ENCODE measurements around the gene FHIP1A. TPM values are rescaled to one million over a fixed set of nuclear protein-coding genes. Genes with fewer than 3 reads are reported as not detected.

FHIP1A gene
- total RNA-seq, 4 donors from 2014 or later: 34.7 to 143 (median 78.3) TPM

DNA sequence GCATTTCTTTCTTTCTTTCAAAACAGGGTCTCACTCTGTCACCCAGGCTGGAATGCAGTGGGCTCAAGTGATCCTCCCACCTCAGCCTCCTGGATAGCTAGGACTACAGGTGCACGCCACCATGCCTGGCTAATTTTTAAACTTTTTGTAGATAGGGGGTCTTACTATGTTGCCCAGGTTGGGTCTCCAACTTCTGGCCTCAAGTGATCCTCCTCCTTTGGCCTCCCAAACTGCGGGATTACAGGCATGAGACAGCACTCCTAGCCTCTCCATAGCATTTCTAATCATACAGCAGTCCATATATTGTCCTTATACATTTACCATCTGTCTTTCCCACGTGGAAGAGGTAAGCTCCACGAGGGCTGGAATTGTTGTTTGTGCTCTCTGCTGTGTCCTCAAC is 2.0 kb upstream of the FHIP1A start:
- H3K27ac ChIP-seq: peak overlapping the region in 2 of 4 donors; percentile 94 to 95
- H3K9me3 ChIP-seq: no peaks in the 10 kb centered on the region
- no peak for ATAC-seq
- no peaks in the 10 kb centered on the region for H3K27me3 ChIP-seq
- in situ Hi-C loops (cut with MboI; ENCODE audit: low sequenced_read_pairs in 4 of 4) (loop anchor here in 1 of 4 donors (25.0 kb wide), 1 partner anchor 255 kb away; no protein-coding TSS in a partner anchor), intact Hi-C loops (cut with DNase I; ENCODE audit: low total_unique reads) (loop anchor here (5.0 kb wide), 3 partner anchors 125 to 285 kb away; no protein-coding TSS in a partner anchor)
- no peak overlapping the region for H3K4me3 ChIP-seq
- H3K4me1 ChIP-seq: peaks cover 27 to 38% of the 10 kb centered on the region in 2 donors
- H3K36me3 ChIP-seq: no peaks in the 10 kb centered on the region
- TF ChIP-seq, protein P1, sequence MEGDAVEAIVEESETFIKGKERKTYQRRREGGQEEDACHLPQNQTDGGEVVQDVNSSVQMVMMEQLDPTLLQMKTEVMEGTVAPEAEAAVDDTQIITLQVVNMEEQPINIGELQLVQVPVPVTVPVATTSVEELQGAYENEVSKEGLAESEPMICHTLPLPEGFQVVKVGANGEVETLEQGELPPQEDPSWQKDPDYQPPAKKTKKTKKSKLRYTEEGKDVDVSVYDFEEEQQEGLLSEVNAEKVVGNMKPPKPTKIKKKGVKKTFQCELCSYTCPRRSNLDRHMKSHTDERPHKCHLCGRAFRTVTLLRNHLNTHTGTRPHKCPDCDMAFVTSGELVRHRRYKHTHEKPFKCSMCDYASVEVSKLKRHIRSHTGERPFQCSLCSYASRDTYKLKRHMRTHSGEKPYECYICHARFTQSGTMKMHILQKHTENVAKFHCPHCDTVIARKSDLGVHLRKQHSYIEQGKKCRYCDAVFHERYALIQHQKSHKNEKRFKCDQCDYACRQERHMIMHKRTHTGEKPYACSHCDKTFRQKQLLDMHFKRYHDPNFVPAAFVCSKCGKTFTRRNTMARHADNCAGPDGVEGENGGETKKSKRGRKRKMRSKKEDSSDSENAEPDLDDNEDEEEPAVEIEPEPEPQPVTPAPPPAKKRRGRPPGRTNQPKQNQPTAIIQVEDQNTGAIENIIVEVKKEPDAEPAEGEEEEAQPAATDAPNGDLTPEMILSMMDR (IDR thresholded peaks at IDR 0.05 in 4 of 5, conservative IDR thresholded peaks at IDR 0.05 in 1 of 5): no peak
- TF ChIP-seq POLR2A (IDR thresholded peaks at IDR 0.05): no peak
- no peak for DNase-seq

- DNase-seq: peak in 1 of 2 donors; percentile 49
- H3K4me3 ChIP-seq: peak overlapping the region; percentile 66 to 82 (median 72)
- H3K27me3 ChIP-seq: no peaks in the 10 kb centered on the region
- peak overlapping the region; percentile 92 to 96 (median 94) for H3K27ac ChIP-seq
- in situ Hi-C loops (cut with MboI; ENCODE audit: low sequenced_read_pairs in 4 of 4) (loop anchor here in 1 of 4 donors (25.0 kb wide), 1 partner anchor 255 kb away; no protein-coding TSS in a partner anchor), intact Hi-C loops (cut with DNase I; ENCODE audit: low total_unique reads) (loop anchor here (2.0 to 5.0 kb wide), 4 partner anchors 47 to 285 kb away; no protein-coding TSS in a partner anchor)
- peaks cover 26 to 36% of the 10 kb centered on the region in 2 donors for H3K4me1 ChIP-seq
- no peak for ATAC-seq
- H3K9me3 ChIP-seq: no peaks in the 10 kb centered on the region
- no peak for TF ChIP-seq POLR2A (IDR thresholded peaks at IDR 0.05)
- TF ChIP-seq, protein P1 (IDR thresholded peaks at IDR 0.05 in 4 of 5, conservative IDR thresholded peaks at IDR 0.05 in 1 of 5): no peak
- H3K36me3 ChIP-seq: no peaks in the 10 kb centered on the region
These were observed 1.3 kb upstream of the FHIP1A start for GRCh38 chr4:151407466-151408379.

GRCh38 chr4:151408380-151408629 is 671 bp upstream of the FHIP1A start:
- H3K4me1 ChIP-seq: peaks cover 26 to 40% of the 10 kb centered on the region in 2 donors
- ATAC-seq (no peak), DNase-seq (no peak)
- H3K27ac ChIP-seq: peak overlapping the region; percentile 92 to 96 (median 94)
- H3K36me3 ChIP-seq: no peaks in the 10 kb centered on the region
- H3K4me3 ChIP-seq: peak overlapping the region; percentile 66 to 82 (median 72)
- no peaks in the 10 kb centered on the region for H3K9me3 ChIP-seq
- intact Hi-C loops (cut with DNase I; ENCODE audit: low total_unique reads) (loop anchor here (2.0 to 5.0 kb wide), 4 partner anchors 46 to 284 kb away; no protein-coding TSS in a partner anchor), in situ Hi-C loops (cut with MboI; ENCODE audit: low sequenced_read_pairs in 4 of 4) (loop anchor here in 1 of 4 donors (25.0 kb wide), 1 partner anchor 254 kb away; no protein-coding TSS in a partner anchor)
- no peaks in the 10 kb centered on the region for H3K27me3 ChIP-seq
- TF ChIP-seq, protein P1 (IDR thresholded peaks at IDR 0.05 in 4 of 5, conservative IDR thresholded peaks at IDR 0.05 in 1 of 5): no peak
- no peak for TF ChIP-seq POLR2A (IDR thresholded peaks at IDR 0.05)

DNA sequence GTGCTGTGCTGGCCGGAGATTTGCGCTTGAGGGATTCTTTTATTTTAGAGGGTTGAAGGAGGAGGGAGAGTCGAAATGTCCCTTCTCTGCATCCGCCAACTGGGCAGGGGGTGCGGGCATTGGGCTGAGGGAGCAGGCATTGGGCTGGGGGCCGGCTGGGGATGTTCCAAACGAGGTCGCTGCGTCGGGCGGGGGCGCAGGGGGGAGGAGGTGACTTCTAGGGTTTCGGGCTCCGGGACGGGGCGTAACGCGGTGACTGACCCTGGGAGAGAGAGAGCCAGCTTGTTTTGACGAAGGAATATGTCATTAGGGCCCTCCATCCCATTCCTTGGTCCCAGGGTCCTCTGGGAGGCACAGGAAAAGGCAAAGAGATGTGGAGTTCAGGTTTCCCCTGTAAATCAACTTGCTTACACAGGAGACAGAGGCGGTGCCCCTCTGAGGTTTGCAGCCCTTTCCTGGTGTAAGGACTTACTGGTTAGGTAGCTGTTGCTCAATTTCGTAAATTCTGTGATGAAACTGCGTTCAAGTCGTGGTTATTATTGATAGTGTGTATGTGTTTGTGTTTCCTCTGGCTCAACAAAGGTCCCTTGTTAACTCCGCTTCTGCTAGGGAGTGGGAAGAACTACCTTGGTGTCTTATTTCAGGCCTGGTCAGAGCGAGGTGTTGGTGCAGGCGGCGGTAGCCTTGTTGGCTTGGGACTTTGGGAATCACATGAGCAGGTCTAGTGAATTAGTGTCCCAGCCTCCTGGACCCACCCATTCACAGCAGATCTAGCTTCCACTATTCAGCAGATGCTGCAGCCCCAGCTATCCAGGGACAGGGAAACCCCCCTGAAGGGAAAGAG is 716 bp downstream of the FHIP1A start:
- Histone ChIP-seq H3K9me3 (no peaks in the 10 kb centered on the region), H3K4me1 (peaks cover 26 to 54% of the 10 kb centered on the region in 2 donors), H3K27ac (peak overlapping the region; percentile 90 to 99 (median 98)), H3K4me3 (peak overlapping the region; percentile 65 to 83 (median 80)), H3K27me3 (no peaks in the 10 kb centered on the region), H3K36me3 (no peaks in the 10 kb centered on the region)
- in situ Hi-C loops (cut with MboI; ENCODE audit: low sequenced_read_pairs in 4 of 4) (loop anchor here in 1 of 4 donors (25.0 kb wide), 1 partner anchor 253 kb away; no protein-coding TSS in a partner anchor), intact Hi-C loops (cut with DNase I; ENCODE audit: low total_unique reads) (loop anchor here (2.0 to 5.0 kb wide), 4 partner anchors 45 to 283 kb away; no protein-coding TSS in a partner anchor)
- peak; percentile 57 to 59 for ATAC-seq
- TF ChIP-seq, protein P1 (IDR thresholded peaks at IDR 0.05 in 4 of 5, conservative IDR thresholded peaks at IDR 0.05 in 1 of 5): no peak
- peak; percentile 48 to 62 for TF ChIP-seq POLR2A (IDR thresholded peaks at IDR 0.05)
- DNase-seq: peak; percentile 58 to 78

All from gastrocnemius medialis (tissue), 4 donors.